ENCODE measurements around the gene USP22.

USP22 gene

DNA sequence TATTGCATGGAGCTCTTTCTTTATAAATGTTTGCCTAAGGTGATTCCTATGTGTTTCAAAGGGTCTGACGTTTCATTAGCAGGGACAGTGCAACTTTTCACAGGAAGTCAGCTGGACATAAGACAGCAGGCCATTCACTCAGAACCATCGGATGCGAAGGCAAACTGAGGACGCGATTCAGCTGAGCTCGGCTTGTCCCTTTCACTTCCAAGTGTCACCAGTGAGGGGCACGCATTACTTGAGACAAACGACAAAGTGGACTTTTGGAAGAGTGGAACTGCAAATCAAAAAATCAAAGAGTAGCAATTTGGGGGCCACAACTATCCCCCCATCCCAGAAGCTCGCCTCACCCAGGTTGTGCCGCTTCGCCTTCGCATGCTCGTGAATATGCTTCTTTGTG is 14.6 kb downstream of the USP22 start:
- TF ChIP-seq REST (IDR thresholded peaks at IDR 0.05; ENCODE audit: insufficient replicate concordance, low read depth) (no peak), GABPA (IDR thresholded peaks at IDR 0.05; ENCODE audit: low read depth) (no peak), SPI1 (IDR thresholded peaks at IDR 0.05; ENCODE audit: borderline replicate concordance, low read depth) (no peak), POLR2AphosphoS5 (IDR thresholded peaks at IDR 0.05; ENCODE audit: low read depth) (no peak)
- TF ChIP-seq, protein P1, sequence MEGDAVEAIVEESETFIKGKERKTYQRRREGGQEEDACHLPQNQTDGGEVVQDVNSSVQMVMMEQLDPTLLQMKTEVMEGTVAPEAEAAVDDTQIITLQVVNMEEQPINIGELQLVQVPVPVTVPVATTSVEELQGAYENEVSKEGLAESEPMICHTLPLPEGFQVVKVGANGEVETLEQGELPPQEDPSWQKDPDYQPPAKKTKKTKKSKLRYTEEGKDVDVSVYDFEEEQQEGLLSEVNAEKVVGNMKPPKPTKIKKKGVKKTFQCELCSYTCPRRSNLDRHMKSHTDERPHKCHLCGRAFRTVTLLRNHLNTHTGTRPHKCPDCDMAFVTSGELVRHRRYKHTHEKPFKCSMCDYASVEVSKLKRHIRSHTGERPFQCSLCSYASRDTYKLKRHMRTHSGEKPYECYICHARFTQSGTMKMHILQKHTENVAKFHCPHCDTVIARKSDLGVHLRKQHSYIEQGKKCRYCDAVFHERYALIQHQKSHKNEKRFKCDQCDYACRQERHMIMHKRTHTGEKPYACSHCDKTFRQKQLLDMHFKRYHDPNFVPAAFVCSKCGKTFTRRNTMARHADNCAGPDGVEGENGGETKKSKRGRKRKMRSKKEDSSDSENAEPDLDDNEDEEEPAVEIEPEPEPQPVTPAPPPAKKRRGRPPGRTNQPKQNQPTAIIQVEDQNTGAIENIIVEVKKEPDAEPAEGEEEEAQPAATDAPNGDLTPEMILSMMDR (IDR thresholded peaks at IDR 0.05; ENCODE audit: insufficient read depth, low read length), result no peak
- Histone ChIP-seq H3K4me3 (replicated peaks; ENCODE audit: insufficient read depth, low read length) (no peak overlapping the region), H3K27me3 (ENCODE audit: insufficient read depth, poor library complexity, severe bottlenecking) (no peaks in the 10 kb centered on the region), H3K27ac (replicated peaks) (no peak overlapping the region)
- no peak for DNase-seq (ENCODE audit: low read depth in 1 of 2, low spot score in 1 of 2)

GRCh38 chr17:21027031-21027430 is 15.8 kb downstream of the USP22 start:
- no peak for TF ChIP-seq REST (IDR thresholded peaks at IDR 0.05; ENCODE audit: insufficient replicate concordance, low read depth)
- no peak for TF ChIP-seq SPI1 (IDR thresholded peaks at IDR 0.05; ENCODE audit: borderline replicate concordance, low read depth)
- no peak for TF ChIP-seq GABPA (IDR thresholded peaks at IDR 0.05; ENCODE audit: low read depth)
- TF ChIP-seq, protein P1 (IDR thresholded peaks at IDR 0.05; ENCODE audit: insufficient read depth, low read length), result no peak
- TF ChIP-seq POLR2AphosphoS5 (IDR thresholded peaks at IDR 0.05; ENCODE audit: low read depth), result no peak
- no peak for DNase-seq (ENCODE audit: low read depth in 1 of 2, low spot score in 1 of 2)
- Histone ChIP-seq H3K27ac (replicated peaks) (no peak overlapping the region), H3K4me3 (replicated peaks; ENCODE audit: insufficient read depth, low read length) (no peak overlapping the region), H3K27me3 (ENCODE audit: insufficient read depth, poor library complexity, severe bottlenecking) (no peaks in the 10 kb centered on the region)

DNA sequence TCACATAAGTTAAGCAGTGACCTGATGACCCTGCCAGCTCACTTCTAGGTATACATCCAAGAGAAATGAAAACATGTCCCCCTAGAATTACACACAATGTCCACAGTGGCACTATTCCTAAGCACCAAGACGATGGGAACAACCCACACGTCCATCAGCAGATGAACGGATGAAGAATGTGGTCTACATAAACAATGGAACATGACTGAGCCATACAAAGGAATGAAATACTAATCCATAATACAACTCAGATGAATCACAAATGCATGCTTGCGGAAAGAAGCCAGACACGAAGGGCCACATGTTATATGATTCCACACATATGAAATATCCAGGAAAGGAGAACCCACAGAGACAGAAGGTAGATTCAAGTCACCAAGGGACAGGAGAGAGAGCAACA is 17.4 kb downstream of the USP22 start:
- TF ChIP-seq, protein P1 (IDR thresholded peaks at IDR 0.05; ENCODE audit: insufficient read depth, low read length), result no peak
- no peak for TF ChIP-seq GABPA (IDR thresholded peaks at IDR 0.05; ENCODE audit: low read depth)
- no peak for TF ChIP-seq REST (IDR thresholded peaks at IDR 0.05; ENCODE audit: insufficient replicate concordance, low read depth)
- TF ChIP-seq SPI1 (IDR thresholded peaks at IDR 0.05; ENCODE audit: borderline replicate concordance, low read depth), result no peak
- TF ChIP-seq POLR2AphosphoS5 (IDR thresholded peaks at IDR 0.05; ENCODE audit: low read depth), result no peak
- Histone ChIP-seq H3K4me3 (replicated peaks; ENCODE audit: insufficient read depth, low read length) (no peak overlapping the region), H3K27ac (replicated peaks) (no peak overlapping the region), H3K27me3 (ENCODE audit: insufficient read depth, poor library complexity, severe bottlenecking) (no peaks in the 10 kb centered on the region)
- DNase-seq (ENCODE audit: low read depth in 1 of 2, low spot score in 1 of 2), result no peak
